Ascending aorta (tissue), 2 donors: Measurements from ENCODE around the gene TRPV2. TPM values are rescaled to one million over a fixed set of nuclear protein-coding genes. Genes with fewer than 3 reads are reported as not detected.

ENCODE experiments used
- DNase-seq, 2 donors: peaks; one replicate each; pipeline ENCODE4 v3.0.0-alpha.2; 2019; ENCODE audit warnings: low spot score in 2 of 2
- H3K27ac ChIP-seq, 2 donors: fragments of 200-600 bp; sonication (generic); one replicate each; pipeline ENCODE4 v1.5.1; 2016 to 2017; ENCODE audit warnings: mild to moderate bottlenecking in 1 of 2
- H3K27me3 ChIP-seq: fragments of 200-600 bp; sonication (generic); one replicate; pipeline ENCODE4 v1.5.1; 2017
- H3K36me3 ChIP-seq, 2 donors: fragments of 200-600 bp; sonication (generic); one replicate each; pipeline ENCODE4 v1.5.1; 2016
- H3K4me1 ChIP-seq, 2 donors: fragments of 200-600 bp; sonication (generic); one replicate each; pipeline ENCODE4 v1.5.1; 2016 to 2017; ENCODE audit warnings: mild to moderate bottlenecking in 1 of 2
- H3K4me3 ChIP-seq, 2 donors: fragments of 200-600 bp; sonication (generic); one replicate each; pipeline ENCODE4 v1.5.1; 2016 to 2017; ENCODE audit warnings: mild to moderate bottlenecking in 1 of 2
- H3K9me3 ChIP-seq, 2 donors: fragments of 200-600 bp; sonication (generic); one replicate each; pipeline ENCODE4 v1.5.1; 2016
- intact Hi-C: fragments of 100-400 bp; cut with DNase I; formaldehyde crosslinking; loops from one replicate; pipeline ENCODE4 v1.15.1; 2023
- total RNA-seq: library from RNA; depleted of rRNA; stranded (reverse); fragments of >200 nt; gene quantifications from one replicate; pipeline ENCODE4 v1.1.0, GENCODE V29; 2016
- TF ChIP-seq, protein P1 (sequence below), 3 experiments: fragments of 200-600 bp in 2 of 3; fragments of 450-650 bp in 1 of 3; sonication (generic) in 2 of 3; IDR thresholded peaks; one replicate each; pipeline ENCODE4 v1.5.1; 2016 to 2019; ENCODE audit warnings: antibody characterized with exemption in 3 of 3, mild to moderate bottlenecking in 1 of 3, moderate library complexity in 1 of 3

Gene TRPV2
- total RNA-seq, 1 donor from 2014 or later, result 26.1 TPM

- H3K27me3 ChIP-seq, result no peaks in the 10 kb centered on the region
- peaks cover 4 to 26% of the 10 kb centered on the region in 2 donors for H3K4me1 ChIP-seq
- peaks cover 20 to 72% of the 10 kb centered on the region in 2 donors for H3K36me3 ChIP-seq
- no peak for DNase-seq
- no peak overlapping the region for H3K4me3 ChIP-seq
- H3K27ac ChIP-seq, result no peak overlapping the region
- intact Hi-C loops, result no loop called here
- H3K9me3 ChIP-seq, result no peaks in the 10 kb centered on the region
- TF ChIP-seq, protein P1, sequence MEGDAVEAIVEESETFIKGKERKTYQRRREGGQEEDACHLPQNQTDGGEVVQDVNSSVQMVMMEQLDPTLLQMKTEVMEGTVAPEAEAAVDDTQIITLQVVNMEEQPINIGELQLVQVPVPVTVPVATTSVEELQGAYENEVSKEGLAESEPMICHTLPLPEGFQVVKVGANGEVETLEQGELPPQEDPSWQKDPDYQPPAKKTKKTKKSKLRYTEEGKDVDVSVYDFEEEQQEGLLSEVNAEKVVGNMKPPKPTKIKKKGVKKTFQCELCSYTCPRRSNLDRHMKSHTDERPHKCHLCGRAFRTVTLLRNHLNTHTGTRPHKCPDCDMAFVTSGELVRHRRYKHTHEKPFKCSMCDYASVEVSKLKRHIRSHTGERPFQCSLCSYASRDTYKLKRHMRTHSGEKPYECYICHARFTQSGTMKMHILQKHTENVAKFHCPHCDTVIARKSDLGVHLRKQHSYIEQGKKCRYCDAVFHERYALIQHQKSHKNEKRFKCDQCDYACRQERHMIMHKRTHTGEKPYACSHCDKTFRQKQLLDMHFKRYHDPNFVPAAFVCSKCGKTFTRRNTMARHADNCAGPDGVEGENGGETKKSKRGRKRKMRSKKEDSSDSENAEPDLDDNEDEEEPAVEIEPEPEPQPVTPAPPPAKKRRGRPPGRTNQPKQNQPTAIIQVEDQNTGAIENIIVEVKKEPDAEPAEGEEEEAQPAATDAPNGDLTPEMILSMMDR (IDR thresholded peaks at IDR 0.05), result no peak
These were observed 28.3 kb downstream of the TRPV2 start for GRCh38 chr17:16443511-16444257.

DNA sequence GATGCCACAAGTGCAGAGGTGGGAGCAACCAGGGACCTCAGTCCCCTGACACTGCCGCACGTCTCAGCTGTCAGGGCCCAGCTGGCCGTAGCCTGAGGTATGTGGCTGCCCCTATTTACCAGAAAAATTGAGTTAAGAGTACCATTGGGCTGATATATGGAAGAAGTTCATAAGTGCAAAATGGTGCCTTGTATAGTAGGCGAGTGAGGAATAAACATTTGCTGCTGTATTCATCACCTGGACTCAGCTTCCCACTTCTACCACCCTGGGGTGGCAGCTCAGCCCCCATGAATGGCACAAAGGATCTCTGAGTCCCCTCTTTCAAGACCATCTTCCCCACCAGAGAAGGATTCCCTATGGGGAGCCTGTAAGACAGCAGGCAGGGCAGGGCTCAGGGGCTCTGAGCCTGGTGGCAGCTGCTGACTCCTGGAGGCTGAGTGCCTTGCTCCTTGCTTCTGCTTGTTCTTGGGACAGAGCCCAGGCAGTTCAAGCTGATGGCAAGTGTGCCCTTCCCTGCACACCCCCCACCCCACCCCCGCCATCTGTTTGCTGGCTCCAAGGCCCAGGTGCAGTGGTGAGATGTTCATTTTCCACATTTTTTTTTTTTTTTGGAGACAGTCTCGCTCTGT lies 29.0 kb downstream of the TRPV2 start:
- Histone ChIP-seq H3K4me1 (peaks cover 4 to 26% of the 10 kb centered on the region in 2 donors), H3K36me3 (peaks cover 23 to 78% of the 10 kb centered on the region in 2 donors), H3K27ac (no peak overlapping the region), H3K4me3 (no peak overlapping the region), H3K27me3 (no peaks in the 10 kb centered on the region), H3K9me3 (no peaks in the 10 kb centered on the region)
- no peak for DNase-seq
- intact Hi-C loops, result no loop called here
- TF ChIP-seq, protein P1 (IDR thresholded peaks at IDR 0.05), result no peak

DNA sequence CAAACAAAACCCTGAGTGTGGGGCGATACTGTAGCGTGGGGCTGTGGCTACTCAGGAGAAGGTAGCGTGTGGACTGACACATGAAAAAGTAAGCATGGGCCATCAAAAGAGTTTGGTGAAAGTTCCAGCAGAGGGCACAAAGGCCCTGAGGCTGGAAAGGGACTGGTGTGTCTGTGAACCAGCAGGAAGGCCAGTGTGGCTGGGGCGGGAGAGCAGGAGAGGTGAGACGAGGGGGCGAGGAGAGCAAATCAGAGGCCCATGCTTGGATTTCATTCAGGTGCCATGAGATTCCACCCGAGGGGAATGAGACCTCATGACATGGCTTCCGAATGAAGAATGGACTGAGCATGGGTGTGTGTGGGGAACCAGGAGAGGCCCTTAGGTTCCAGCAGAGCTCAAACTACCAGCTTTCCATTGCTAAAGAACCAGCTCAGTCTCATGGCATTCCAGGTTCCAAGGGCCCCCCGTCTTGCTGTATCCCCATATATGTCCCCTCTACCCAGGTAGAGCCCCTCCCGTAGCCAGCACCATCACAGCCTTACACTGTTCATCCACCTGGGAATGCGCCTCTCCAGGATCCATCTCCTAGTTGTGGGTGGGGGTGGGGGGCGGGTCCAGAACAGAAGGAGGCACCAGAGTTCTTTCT lies 31.1 kb downstream of the TRPV2 start:
- no peak overlapping the region for H3K4me3 ChIP-seq
- H3K27ac ChIP-seq, result no peak overlapping the region
- TF ChIP-seq, protein P1 (IDR thresholded peaks at IDR 0.05), result no peak
- peaks cover 23 to 69% of the 10 kb centered on the region in 2 donors for H3K36me3 ChIP-seq
- DNase-seq, result no peak
- H3K4me1 ChIP-seq, result peaks cover 1 to 10% of the 10 kb centered on the region in 2 donors
- no peaks in the 10 kb centered on the region for H3K9me3 ChIP-seq
- no peaks in the 10 kb centered on the region for H3K27me3 ChIP-seq
- intact Hi-C loops, result no loop called here

DNA sequence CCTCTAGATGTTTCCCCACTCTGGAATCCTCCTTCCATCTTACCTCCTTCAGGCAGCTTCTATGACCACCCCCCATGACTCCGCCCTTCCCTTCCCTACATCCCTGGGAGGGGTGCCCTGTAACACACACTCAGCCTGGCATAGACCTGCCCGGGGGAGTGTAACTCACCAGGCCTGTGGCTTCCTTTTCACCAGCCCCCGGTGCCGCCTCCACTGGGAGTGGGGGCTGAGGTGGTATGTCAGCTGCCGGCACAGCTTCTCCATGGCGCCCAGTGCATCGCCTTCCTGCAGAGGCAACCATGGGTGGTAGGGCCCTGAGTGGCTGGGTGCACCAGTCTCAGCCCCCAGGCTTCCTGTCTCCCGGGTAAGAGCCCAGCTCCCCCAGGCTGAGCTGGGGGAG lies 32.3 kb downstream of the TRPV2 start:
- TF ChIP-seq, protein P1 (IDR thresholded peaks at IDR 0.05), result no peak
- Histone ChIP-seq H3K27me3 (no peaks in the 10 kb centered on the region), H3K9me3 (no peaks in the 10 kb centered on the region), H3K4me3 (no peak overlapping the region), H3K27ac (no peak overlapping the region), H3K4me1 (no peaks in the 10 kb centered on the region), H3K36me3 (peaks cover 15 to 57% of the 10 kb centered on the region in 2 donors)
- no peak for DNase-seq
- intact Hi-C loops, result no loop called here

GRCh38 chr17:16448490-16448889 lies 33.1 kb downstream of the TRPV2 start:
- TF ChIP-seq, protein P1 (IDR thresholded peaks at IDR 0.05), result no peak
- Histone ChIP-seq H3K27me3 (no peaks in the 10 kb centered on the region), H3K9me3 (no peaks in the 10 kb centered on the region), H3K27ac (no peak overlapping the region), H3K36me3 (peaks cover 13 to 49% of the 10 kb centered on the region in 2 donors), H3K4me3 (no peak overlapping the region), H3K4me1 (no peaks in the 10 kb centered on the region)
- intact Hi-C loops, result no loop called here
- no peak for DNase-seq
